Vagina (tissue), 2 donors: ENCODE results near the gene PTGER3. TPM values are rescaled to one million over a fixed set of nuclear protein-coding genes. Genes with fewer than 3 reads are reported as not detected.

ENCODE experiments used
- DNase-seq, 2 donors: peaks; one replicate each; pipeline ENCODE4 v3.0.0-alpha.2; 2017; ENCODE audit errors: extremely low spot score in 2 of 2
- H3K27ac ChIP-seq: fragments of 200-600 bp; sonication (generic); one replicate; pipeline ENCODE4 v1.5.1; 2019
- H3K27me3 ChIP-seq: fragments of 200-600 bp; sonication (generic); one replicate; pipeline ENCODE4 v1.5.1; 2019
- H3K36me3 ChIP-seq, 2 donors: fragments of 200-600 bp; sonication (generic); one replicate each; pipeline ENCODE4 v1.5.1; 2017 to 2019
- H3K4me1 ChIP-seq: fragments of 200-600 bp; sonication (generic); one replicate; pipeline ENCODE4 v1.5.1; 2019
- H3K4me3 ChIP-seq, 2 donors: fragments of 200-600 bp; sonication (generic); 1 replicate in 1 of 2; 2 replicates in 1 of 2; pipeline ENCODE4 v1.5.1; 2016 to 2019
- H3K9me3 ChIP-seq: fragments of 200-600 bp; sonication (generic); one replicate; pipeline ENCODE4 v1.5.1; 2019
- CTCF ChIP-seq, 3 experiments: fragments of 450-650 bp in 2 of 3; fragments of 200-600 bp in 1 of 3; sonication (generic) in 1 of 3; IDR thresholded peaks; one replicate each; pipeline ENCODE4 v1.5.1; 2017 to 2019; ENCODE audit warnings: antibody characterized with exemption in 3 of 3, mild to moderate bottlenecking in 2 of 3, moderate library complexity in 2 of 3
- POLR2A ChIP-seq, 2 donors: fragments of 450-650 bp; IDR thresholded peaks; one replicate each; pipeline ENCODE4 v1.6.1; 2017; ENCODE audit warnings: antibody characterized with exemption in 2 of 2, mild to moderate bottlenecking in 2 of 2, moderate library complexity in 2 of 2
- POLR2AphosphoS5 ChIP-seq, 2 donors: sonication (generic); formaldehyde crosslinking; IDR thresholded peaks; one replicate each; pipeline ENCODE4 v1.9.0; 2017; ENCODE audit warnings: antibody characterized with exemption in 2 of 2, mild to moderate bottlenecking in 2 of 2, low read depth in 1 of 2; ENCODE audit not compliant: insufficient read depth in 1 of 2
- intact Hi-C: fragments of 100-400 bp; cut with DNase I; formaldehyde crosslinking; loops from one replicate; pipeline ENCODE4 v1.15.1; 2023
- total RNA-seq: library from RNA; depleted of rRNA; stranded (reverse); fragments of >200 nt; gene quantifications from one replicate; pipeline ENCODE4 v1.2.3, GENCODE V29; 2016

The PTGER3 gene
- total RNA-seq, 1 donor from 2014 or later, result 17.7 TPM

- TF ChIP-seq POLR2A (IDR thresholded peaks at IDR 0.05), result no peak
- TF ChIP-seq CTCF (IDR thresholded peaks at IDR 0.05), result no peak
- no peak for TF ChIP-seq POLR2AphosphoS5 (IDR thresholded peaks at IDR 0.05; ENCODE audit: insufficient read depth in 1 of 2, low read depth in 1 of 2)
- no peaks in the 10 kb centered on the region for H3K36me3 ChIP-seq
- no peaks in the 10 kb centered on the region for H3K4me1 ChIP-seq
- H3K27me3 ChIP-seq, result no peaks in the 10 kb centered on the region
- no peaks in the 10 kb centered on the region for H3K9me3 ChIP-seq
- no peak overlapping the region for H3K27ac ChIP-seq
- H3K4me3 ChIP-seq, result no peak overlapping the region
- no peak for DNase-seq
- intact Hi-C loops, result no loop called here
These were observed 8.7 kb downstream of the PTGER3 start for GRCh38 chr1:71038942-71039341.

- TF ChIP-seq POLR2A (IDR thresholded peaks at IDR 0.05), result no peak
- no peak for TF ChIP-seq CTCF (IDR thresholded peaks at IDR 0.05)
- TF ChIP-seq POLR2AphosphoS5 (IDR thresholded peaks at IDR 0.05; ENCODE audit: insufficient read depth in 1 of 2, low read depth in 1 of 2), result no peak
- H3K4me1 ChIP-seq, result no peaks in the 10 kb centered on the region
- H3K9me3 ChIP-seq, result no peaks in the 10 kb centered on the region
- intact Hi-C loops, result no loop called here
- no peak overlapping the region for H3K4me3 ChIP-seq
- H3K27ac ChIP-seq, result no peak overlapping the region
- no peak for DNase-seq
- H3K27me3 ChIP-seq, result no peaks in the 10 kb centered on the region
- H3K36me3 ChIP-seq, result no peaks in the 10 kb centered on the region
These were observed 9.6 kb downstream of the PTGER3 start for GRCh38 chr1:71037829-71038620.

- no peak for TF ChIP-seq POLR2AphosphoS5 (IDR thresholded peaks at IDR 0.05; ENCODE audit: insufficient read depth in 1 of 2, low read depth in 1 of 2)
- no peak for TF ChIP-seq POLR2A (IDR thresholded peaks at IDR 0.05)
- no peak for TF ChIP-seq CTCF (IDR thresholded peaks at IDR 0.05)
- H3K27ac ChIP-seq, result no peak overlapping the region
These were observed 10.6 kb downstream of the PTGER3 start for GRCh38 chr1:71037066-71037465.

GRCh38 chr1:71033136-71033535 lies 14.5 kb downstream of the PTGER3 start:
- TF ChIP-seq POLR2AphosphoS5 (IDR thresholded peaks at IDR 0.05; ENCODE audit: insufficient read depth in 1 of 2, low read depth in 1 of 2) (no peak), CTCF (IDR thresholded peaks at IDR 0.05) (no peak), POLR2A (IDR thresholded peaks at IDR 0.05) (no peak)
- Histone ChIP-seq H3K27me3 (no peaks in the 10 kb centered on the region), H3K36me3 (no peaks in the 10 kb centered on the region), H3K27ac (no peak overlapping the region), H3K4me1 (no peaks in the 10 kb centered on the region), H3K4me3 (no peak overlapping the region), H3K9me3 (no peaks in the 10 kb centered on the region)
- intact Hi-C loops, result no loop called here
- no peak for DNase-seq

More at GRCh38 chr1:71037066-71037465, 10.6 kb downstream of the PTGER3 start:
- intact Hi-C loops, result no loop called here
- Histone ChIP-seq H3K4me3 (no peak overlapping the region), H3K4me1 (no peaks in the 10 kb centered on the region), H3K36me3 (no peaks in the 10 kb centered on the region), H3K9me3 (no peaks in the 10 kb centered on the region), H3K27me3 (no peaks in the 10 kb centered on the region)
- DNase-seq, result no peak

GRCh38 chr1:71031426-71031825 lies 16.2 kb downstream of the PTGER3 start:
- Histone ChIP-seq H3K4me3 (no peak overlapping the region), H3K4me1 (no peaks in the 10 kb centered on the region), H3K9me3 (no peaks in the 10 kb centered on the region), H3K36me3 (no peaks in the 10 kb centered on the region), H3K27me3 (no peaks in the 10 kb centered on the region), H3K27ac (no peak overlapping the region)
- TF ChIP-seq POLR2A (IDR thresholded peaks at IDR 0.05), result no peak
- TF ChIP-seq POLR2AphosphoS5 (IDR thresholded peaks at IDR 0.05; ENCODE audit: insufficient read depth in 1 of 2, low read depth in 1 of 2), result no peak
- no peak for TF ChIP-seq CTCF (IDR thresholded peaks at IDR 0.05)
- no peak for DNase-seq
- intact Hi-C loops, result no loop called here
